ENCODE data around the gene H3-3A.
A peak's percentile ranks its signal among the peaks of the same experiment; 100 is the strongest.
"Not testable (repeated sequence)": the region's sequence is repeated elsewhere in the genome, so short reads cannot be mapped to it uniquely, and the experiment has no call there.

Gene H3-3A

DNA sequence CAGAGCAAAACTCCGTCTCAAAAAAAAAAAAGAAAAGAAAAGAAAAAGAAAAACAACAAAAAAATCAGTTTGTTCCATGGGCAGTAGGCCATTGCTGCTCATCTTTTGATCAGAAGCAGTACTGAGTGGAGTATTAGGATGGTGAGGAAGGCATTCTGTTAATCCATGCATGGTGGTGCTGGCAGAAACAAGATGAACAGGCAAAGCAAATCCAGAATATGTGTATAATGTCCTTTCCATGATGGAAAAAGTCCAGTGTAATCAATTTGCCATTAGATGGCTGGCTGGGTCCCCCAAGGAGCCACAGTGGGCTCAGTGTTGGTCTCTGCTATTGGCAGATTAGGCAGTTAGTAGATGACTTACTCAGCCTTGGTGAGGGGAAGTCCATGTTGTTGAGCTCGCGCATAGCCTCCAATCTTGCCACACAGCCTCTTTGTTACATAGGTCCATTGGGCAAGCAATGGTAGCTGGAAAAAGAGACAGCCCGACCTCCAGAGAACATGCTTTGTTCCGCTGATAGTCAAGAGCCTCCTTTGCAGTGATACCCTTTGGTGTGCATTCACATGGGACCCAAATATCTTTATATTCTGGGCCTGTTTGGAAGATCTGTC is 23.3 kb downstream of the H3-3A start:
- DNase-seq = no peak

DNA sequence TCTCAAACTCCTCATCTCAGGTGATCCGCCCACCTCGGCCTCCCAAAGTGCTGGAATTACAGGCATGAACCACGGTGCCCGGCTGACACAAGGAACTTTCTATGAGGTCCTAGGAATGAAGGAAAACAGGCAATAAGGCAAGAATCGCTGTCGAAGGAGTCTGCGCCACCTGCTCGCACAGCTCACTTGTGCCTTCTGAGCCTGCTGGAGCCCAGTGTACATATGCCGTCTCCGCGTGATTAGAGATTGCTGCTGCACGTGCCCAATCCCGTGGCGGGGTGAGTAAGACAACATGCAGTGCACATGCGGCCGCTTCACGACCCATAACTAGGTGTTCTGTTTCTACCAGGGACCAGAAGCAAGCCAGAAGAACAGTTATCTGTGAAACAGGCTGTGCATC is 24.3 kb downstream of the H3-3A start:
- no peak for DNase-seq

DNA sequence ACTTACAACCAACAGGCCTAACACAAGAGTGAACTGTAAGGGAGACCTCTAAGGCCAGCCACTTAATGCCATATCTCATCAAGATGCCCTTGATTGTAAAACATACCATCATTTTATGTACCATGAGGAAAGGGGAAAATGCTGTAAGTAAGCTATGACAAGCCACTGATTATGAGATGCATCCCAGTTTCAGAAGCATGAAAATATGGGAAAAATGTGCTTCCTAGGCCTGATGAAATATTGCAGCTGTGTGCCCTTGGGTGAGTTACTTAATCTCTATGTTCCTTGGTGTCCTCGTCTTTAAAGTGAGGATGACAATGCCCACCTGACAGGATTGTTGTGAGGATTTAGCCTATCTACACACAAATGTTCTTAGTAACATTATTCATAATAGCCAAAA is 28.9 kb downstream of the H3-3A start:
- no peak for DNase-seq

DNA sequence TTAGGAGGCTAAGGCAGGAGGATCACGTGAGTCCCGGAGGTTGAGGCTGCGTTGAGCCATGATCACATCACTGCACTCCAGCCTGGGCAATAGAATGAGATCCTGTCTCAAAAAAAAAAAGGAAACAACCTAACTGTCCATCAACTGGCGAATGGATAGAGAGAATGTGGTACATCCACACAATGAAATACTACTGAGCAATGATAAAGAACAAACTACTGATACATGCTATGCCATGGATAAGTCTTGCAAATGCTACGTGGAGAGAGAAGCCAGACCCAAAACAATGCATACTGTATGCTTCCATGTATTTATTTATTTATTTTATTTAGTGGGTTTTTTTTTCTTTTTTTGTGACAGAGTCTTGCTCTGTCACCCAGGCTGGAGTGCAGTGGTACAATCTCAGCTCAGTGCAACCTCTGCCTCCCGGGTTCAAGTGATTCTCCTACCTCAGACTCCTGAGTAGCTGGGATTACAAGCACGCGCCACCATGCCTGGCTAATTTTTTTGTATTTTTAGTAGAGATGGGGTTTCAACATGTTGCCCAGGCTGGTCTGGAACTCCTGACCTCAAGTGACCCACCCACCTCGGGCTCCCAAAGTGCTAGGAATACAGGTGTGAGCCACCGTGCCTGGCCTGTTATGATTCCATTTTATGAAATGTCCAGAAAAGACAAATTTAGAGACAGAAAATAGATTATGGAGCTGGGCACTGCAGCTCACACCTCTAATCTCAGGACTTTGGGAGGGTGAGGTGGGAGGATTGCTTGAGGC is 29.7 kb downstream of the H3-3A start:
- not testable (repeated sequence) for DNase-seq

DNA sequence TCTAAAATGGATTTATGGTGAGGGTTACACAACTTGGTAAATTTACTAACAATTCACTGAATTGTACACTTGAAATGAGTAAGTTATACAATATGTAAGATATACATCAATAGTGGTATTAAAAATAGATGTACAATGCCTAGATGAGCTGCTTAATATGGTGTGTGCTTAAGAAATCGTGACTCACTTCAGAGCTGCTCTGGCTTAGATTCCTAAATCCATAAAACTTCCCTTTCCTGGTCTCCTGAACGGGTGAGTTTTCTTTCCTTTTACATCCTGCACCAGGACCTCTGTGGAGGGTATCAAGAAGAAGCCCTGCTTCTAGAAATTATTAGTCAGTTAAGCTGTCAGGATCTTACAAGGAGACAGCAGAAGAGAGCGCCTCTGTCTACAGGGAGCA is 30.4 kb downstream of the H3-3A start:
- DNase-seq = no peak

DNA sequence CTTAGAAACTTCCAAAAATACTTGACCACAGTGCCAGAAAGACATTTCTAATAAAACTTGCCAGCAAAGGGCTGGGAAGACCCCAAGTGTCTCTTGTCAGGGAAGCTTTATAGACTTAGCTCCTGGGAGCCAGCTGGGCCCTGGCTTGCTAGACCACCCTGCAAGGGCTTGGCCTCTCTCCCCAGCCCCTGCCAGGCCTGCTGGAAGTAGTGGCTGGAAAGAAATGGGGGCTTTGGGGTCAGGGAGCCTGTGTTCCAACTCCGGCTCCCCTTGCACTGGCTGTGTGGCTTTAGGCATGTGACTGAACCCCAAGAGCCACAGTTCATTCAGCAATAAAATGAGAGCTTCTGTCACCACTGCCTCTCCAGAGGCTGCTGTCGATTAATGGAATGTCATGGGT is 31.1 kb downstream of the H3-3A start:
- DNase-seq = no peak

DNA sequence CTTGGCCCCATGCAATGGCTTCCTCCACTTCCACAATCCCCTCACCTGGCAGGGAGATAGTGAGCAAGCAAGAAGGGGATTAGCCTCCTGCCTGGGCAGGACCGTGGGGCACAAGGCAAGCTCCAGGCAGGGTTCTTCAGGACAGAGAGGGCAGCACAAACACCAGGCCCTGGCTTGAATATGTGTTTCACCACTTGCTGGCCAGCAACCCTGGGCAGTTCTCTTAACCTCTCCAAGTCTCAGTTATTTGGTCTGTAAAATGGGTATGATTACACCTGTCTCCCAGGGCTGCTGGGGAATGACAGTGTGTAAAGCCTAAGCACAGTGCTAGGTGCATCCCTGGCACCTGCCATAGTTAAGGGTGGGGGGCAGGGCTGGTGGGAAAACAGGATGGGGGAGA is 31.9 kb downstream of the H3-3A start:
- DNase-seq = no peak

DNA sequence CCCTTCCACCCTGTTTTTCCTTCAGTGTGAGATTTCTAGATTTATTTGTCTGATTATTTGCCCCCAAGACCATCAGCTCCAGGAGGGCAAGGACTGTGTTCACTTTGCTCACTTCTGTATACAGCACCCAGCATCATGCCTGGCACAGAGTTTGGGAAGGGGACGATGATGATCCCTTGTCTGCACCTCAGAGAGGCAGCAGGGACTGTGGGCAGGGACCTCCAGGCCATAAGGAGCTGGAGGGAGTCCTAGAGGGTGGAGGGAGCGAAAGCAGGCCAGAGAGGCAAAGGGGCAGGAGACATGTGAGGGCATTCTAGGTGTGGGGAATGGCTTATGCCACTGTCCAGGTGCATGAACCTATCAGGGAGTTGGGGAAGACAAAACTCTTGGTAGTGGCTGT is 32.8 kb downstream of the H3-3A start:
- DNase-seq = no peak

DNA sequence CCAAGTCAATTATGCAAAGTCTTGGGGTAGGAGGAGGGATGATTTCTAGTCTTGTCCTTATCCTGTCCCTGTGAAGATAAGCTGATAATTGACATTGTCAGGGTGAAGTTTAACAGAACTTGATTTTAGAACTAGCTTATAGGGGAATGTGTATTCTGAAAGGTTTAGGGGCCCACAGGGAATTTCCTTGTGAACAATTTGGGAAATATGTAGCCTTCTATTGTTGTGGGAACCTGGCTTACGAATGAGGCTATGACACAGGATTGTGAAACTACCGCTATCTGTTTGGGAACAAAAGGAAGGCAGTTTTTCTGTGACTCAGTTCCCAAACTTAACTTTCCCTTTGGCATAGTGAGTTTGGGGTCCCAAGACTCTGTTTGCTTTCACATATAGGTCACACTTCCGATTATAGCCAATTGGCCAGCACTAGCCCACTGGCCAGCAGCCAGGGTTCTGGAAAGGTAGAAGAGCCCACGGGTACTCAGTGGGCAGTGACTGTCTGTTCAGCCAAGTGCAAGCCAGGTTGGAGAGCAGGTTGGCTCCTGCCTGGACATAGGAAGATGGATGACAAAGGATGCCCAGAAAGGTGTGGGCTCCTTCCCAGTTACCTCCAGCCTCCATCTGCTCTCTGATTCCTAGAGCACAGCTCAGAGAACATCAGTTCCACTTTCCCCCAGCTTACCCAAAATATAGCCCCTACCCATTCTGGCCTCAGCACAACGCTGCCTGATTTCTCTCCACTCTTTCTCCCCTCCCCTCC is 35.5 kb downstream of the H3-3A start:
- no peak for DNase-seq

DNA sequence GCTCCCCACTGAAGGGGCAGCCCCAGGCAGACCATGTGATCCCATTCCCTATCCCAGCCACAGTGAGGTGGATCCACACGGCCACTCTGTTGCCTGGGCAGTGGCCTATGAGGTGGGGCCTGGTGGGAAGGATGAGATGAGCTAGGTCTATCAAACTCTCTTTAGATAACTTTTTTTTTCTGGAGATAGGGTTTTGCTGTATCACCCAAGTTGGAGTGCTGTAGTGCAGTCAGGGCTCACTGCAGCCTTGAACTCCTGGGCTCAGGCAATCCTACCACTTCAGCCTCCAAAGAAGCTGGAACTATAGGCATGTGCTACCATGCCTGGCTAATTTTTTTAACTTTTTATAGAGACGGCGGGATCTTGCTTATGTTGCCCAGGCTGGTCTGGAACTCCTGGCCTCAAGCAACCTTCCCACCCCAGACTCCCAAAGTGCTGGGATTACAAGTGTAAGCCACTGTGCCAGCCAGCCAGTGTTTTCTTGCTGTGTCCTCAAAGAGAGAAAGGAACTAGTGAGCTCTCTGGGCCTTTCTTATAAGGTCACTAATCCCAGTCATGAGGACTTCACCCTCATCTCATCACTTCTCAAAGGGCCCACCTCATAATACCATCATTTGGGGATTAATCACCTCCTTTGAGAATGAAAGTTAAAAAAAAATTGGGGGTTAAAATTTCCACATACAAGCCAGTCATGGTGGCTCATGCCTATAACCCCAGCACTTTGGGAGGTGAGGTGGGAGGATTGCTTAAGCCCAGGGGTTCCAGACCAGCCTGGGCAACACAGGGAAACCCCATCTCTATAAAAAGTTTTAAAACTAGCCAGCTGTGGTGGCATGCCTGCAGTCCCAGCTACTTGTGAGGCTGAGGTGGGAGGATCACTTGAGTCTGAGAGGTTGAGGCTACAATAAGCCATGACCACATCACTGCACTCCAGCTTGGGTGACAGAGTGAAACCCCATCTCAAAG is 36.6 kb downstream of the H3-3A start:
- no peak for DNase-seq

DNA sequence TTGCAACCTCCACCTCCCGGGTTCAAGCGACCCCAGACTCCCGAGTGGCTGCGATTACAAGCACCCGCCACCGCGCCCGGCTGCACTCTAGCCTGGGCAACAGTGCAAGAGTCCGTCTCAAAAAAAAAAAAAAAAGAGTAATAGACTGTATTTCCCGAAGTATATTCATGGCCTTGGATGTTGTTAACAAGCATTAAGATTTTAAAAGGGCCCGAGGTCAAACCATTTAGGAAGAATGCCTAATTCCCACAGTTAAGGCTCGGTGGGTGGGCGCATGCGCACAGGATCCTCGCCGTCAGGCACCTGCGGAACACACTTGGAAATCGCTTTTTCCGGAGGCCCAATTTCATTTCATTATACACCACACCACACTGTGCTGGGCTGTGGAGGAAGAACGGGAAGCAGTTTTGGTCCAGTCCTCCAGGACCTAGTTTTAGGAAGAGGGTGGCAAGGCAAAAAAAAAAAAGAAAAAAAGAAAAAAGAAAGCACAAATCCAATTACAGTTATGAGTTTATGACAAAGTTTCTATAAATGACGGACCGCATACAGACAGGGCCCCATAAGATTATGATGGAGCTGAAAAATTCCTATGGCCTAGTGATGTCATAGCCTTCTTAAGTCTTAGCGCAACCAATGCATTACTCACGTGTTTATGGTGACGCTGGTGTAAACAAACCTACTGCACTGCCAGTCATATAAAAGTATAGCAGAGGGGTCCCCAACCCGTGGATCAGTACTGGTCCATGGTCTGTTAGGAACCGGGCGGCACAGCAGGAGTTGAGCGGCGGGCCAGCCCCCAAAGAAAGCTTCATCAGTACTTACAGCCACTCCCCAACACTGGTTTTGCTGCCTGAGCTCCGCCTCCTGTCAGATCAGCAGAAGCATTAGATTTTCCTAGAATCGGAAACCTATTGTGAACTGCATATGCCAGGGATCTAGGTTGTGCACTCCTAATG is 38.2 kb downstream of the H3-3A start:
- DNase-seq = peak in 22 of 56 donors; percentile 6 to 61 (median 25)

DNA sequence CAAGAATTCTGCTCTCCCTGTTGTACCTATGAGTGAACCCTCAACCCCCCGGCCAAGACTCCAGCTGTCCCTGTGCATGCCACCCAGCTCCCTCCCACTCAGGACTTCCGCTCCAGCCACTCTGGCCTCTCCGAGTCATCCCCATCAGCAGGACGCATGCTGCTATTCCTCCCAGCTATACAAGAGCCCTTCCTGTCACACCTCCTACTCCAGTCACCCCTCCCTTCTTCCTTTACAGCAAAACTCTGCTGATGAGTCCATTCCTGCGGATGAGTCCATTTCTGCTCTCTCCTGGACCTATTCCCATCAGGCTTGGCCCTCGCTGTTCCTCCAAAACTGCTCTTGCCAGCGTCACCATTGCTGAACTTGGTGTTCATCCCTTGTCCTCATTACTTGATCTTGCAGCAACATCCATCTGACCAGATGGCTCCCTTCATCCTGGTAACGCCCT is 42.2 kb downstream of the H3-3A start:
- DNase-seq = no peak

DNA sequence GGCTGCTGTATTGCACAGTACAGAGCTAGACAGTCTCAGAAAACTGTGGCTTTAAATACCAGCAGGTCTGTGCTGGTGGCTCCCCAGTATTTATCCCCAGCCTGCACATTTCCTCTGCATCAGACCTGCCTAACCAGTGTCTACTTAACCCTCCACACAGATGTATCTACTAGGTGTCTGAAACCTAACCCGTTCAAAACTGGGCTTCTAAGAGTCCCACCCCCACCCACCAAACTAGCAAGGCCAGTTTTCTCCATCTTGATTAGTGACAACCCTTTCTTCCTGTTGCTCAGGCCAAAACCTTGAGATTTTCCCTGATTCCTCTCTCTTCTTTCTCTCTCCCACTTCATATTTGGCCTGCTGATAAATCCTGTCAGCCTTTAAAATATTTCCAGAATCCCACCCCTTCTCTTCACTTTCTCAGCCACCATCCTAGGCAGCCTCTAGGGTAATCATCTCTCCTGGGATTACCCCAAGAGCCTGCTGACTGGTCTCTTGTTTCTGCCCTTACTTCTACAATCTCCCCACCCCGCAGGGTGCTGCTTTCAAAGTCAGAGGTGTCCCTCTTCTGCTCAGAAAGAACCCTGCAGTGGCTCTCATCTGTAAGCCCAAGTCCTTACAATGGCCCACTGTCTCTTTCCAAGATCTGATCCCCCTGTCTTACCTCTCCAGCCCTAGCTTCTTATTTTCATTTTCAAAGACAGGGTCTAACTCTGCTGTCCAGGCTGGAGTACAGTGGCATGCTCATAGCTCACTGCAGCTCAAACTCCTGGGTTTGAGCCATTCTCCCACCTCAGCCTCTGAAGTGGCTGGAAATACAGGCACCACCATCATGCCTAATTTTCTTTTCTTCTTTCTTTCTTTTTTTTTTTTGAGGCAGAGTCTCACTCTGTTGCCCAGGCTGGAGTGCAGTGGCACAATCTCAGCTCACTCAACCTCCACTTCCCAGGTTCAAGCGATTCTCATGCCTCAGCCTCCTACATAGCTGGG is 45.2 kb downstream of the H3-3A start:
- DNase-seq = no peak

DNA sequence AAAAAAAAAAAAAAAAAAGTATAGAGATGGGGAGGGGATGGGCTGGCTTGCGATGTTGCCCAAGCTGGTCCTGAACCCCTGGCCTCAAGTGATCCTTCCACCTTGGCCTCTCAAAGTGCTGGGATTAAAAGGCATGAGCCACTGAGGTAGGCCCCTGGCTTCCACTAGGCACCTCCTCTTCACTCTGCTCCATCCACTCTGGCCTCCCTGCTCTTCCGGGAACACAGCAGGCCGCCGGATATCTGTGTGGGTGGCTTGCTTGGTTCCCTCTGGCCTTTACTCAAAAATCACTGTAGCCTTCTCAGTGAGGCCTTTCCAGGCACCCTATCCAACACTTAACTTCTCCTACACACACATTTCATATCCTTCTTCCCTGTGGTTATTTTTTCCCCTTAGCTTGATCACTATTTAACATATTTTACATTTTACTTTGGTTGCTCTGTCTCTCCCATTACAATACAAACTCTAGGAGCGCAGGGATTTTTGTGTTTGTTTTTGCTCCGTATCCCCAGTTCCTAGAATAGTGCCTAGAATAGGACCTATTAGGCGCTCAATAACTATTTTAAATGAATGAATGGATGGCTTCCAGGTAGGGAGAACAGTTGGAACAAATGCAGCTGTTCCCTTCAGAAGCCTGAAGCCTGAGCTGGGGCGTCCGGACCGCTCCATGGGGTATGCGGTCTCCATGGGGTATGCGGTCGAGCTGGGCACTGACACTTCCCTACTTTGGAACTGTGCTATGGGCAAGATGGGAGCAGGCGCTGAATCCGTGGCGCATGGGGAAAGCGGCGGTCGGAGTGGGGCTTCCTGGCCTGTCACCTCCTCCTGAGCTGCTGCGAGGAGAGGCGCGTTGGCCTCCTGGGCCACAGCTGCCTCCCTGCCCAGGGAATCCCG is 46.7 kb downstream of the H3-3A start:
- peak in 7 of 56 donors; percentile 40 to 74 (median 68) for DNase-seq

DNA sequence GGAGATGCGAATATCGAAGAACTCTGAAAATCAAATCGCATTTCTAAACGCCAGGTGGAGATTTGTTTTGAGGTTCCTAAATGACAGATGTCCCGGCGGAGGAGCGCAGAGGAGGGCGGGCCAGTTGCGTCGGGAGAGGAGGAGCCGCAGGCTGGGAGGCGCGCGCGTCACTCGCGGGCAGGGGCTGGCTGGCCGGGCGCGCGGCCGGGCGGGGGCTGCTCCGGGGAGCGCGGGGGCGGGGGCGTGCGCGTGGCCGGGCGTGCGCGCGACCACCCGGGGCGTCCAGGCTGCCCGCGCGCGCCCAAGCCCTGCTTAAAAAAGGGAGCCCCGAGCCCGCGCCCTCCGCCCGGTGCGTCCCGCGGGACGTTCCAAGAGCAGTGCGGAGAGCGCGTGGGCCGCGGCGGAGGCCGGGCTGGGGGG is 47.3 kb downstream of the H3-3A start:
- peak in 55 of 56 donors; percentile 28 to 91 (median 83) for DNase-seq

DNA sequence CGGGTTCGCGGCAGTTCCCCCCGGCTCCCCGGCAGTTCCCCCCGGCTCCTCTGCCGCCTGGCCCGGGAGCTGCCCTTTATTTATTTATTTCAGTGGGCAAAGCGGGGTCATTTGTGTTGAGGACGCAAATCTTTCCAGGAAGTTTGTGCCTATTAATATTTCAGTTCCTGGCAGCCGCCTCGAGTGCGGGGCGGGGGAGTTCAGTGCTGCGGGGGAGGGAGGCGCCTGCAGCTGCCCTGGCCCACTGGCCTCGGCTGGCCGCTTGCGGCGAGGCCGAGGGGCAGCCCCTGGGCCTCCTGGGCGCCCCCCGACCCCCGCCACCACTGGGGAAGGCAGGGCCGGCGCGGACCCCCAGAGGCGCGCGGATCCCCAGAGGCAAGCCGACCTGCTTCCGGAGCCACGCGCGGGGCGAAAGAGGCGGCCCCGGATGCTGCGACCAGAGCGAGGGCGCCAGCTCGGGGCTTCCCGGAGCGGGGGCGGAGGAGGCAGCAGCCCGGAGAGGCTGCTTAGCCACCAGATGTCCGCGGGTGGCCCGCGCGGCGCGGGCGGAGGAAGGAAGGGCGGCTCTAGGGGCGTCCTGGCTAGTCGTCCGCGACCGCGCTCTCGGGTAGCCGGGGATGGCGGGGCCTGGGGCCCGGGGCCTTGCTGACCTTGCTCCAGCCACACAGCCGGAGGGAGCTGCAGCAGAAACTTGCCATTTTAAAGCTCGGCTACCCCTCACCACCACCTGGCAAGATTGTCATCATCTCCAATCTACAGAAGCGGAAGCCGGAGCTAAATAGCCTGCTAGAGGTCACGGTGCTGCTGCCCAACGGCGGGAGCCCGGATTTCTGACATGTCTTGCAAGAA is 48.0 kb downstream of the H3-3A start:
- peak in 44 of 56 donors; percentile 37 to 88 (median 72) for DNase-seq
